ENCODE measurements around the gene SP5. TPM values are rescaled to one million over a fixed set of nuclear protein-coding genes. Genes with fewer than 3 reads are reported as not detected.

SP5 gene
- total RNA-seq, 1 experiment from 2014 or later: 0.98 TPM

DNA sequence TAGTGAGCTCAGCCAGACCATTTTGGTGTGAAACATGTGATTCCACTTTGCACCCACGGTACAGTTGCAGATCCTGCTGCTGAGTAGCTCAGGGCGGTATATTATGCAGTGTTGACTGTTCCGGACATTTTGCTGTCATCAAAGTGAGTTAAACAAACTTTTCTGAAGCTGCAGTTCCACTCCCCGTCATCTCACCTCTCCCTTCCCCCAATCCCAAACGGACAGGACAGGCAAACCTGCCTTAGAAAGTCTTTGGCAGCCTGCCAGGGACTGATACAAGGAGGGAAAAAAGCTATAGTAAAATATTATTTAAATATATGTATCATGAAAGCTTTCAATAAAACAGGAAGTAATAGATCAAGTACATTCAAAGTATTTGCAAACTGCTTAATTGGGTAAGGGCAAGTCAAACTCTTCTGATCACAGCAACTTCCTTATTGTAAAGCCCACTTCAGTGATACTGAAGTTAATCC is 35.5 kb upstream of the SP5 start:
- Histone ChIP-seq H3K9ac (ENCODE audit: low read length) (no peak overlapping the region), H3K79me2 (ENCODE audit: insufficient read depth, low read length) (no peaks in the 10 kb centered on the region), H3K27ac (ENCODE audit: low read depth, low read length) (no peak overlapping the region), H3K4me2 (ENCODE audit: low read length) (no peak overlapping the region), H3K9me2 (ENCODE audit: insufficient read depth) (no peaks in the 10 kb centered on the region), H3K27me3 (ENCODE audit: insufficient read depth, low read length) (no peaks in the 10 kb centered on the region), H3K4me1 (ENCODE audit: control insufficient read depth in 1 of 2, insufficient read depth in 2 of 2, low read length in 2 of 2) (no peaks in the 10 kb centered on the region), H4K20me1 (ENCODE audit: insufficient read depth) (no peaks in the 10 kb centered on the region), H3K36me3 (ENCODE audit: control insufficient read depth in 1 of 2, insufficient read depth in 2 of 2, low read length in 2 of 2) (no peaks in the 10 kb centered on the region), H3K9me3 (ENCODE audit: control insufficient read depth in 1 of 2, insufficient read depth in 1 of 2, low read depth in 1 of 2, low read length in 2 of 2) (no peaks in the 10 kb centered on the region), H2AFZ (ENCODE audit: low read depth, low read length, poor library complexity, severe bottlenecking) (peak overlapping the region; percentile 56), H3K4me3 (replicated peaks in 1 of 2; ENCODE audit: low read depth in 1 of 2, low read length in 2 of 2) (no peak overlapping the region)
- no TSS peak for BruUV-seq (replicated peaks)
- RAD21 ChIA-PET (ENCODE audit: low non-redundant PET in 1 of 2, low total read pairs in 2 of 2, uncharacterized antibody in 2 of 2, unreplicated experiment in 2 of 2): no interaction called here
- intact Hi-C loops (cut with micrococcal nuclease): loop anchor here (10.0 kb wide), 1 partner anchor 65 kb away; no protein-coding TSS in a partner anchor
- DNase-seq (ENCODE audit: low read depth, low spot score): no peak
- POLR2A ChIA-PET: interaction anchor here (1.0 kb wide), 1 partner anchor 10 kb away, joined by 5 read pairs; no protein-coding TSS in a partner anchor
- CTCF ChIA-PET: interaction anchor here (1.2 to 1.4 kb wide), 2 partner anchors 270 to 1458 kb away, joined by 3 read pairs; no protein-coding TSS in a partner anchor
- no peak for ATAC-seq
- TF ChIP-seq CEBPB (IDR thresholded peaks at IDR 0.05; ENCODE audit: low read depth): no peak
- no peak for TF ChIP-seq CBX3 (IDR thresholded peaks at IDR 0.05; ENCODE audit: low read depth)

DNA sequence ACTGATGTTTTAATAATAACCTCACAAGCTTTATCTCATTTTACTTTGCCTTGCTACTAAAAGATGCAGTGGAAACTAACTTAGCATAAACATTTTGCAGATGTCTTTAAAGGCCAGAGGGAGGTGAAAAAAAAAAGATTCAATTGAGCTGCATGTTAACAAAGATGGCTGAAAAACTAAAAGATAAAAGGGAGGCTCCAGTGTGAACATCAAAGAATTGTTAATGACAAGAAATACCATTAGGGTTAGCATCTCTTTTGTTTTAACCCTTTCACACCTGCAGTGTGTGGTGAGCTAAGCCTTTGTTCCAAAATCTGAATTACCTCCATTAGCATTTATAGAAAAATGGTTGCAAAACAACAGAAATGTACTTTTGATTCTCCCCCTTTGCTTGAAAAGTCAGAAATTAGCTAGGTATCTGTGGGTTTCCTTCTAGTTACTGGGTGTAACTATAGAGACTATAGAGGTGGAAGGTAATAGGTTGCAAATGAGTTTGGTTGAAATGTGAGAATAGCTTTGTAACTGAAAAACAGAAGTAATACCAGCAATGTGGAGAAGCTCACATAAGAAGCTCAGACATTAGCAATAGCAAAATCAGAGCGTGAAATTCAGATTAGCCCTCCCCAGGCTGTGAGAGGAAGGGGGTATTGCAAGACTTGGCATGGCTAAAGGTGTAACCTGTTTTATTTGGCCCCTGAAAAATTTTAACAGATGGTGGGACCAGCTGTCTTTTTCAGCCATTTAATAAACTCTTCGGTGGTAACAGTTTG is 34.8 kb upstream of the SP5 start:
- no peaks in the 10 kb centered on the region for H3K27me3 ChIP-seq (ENCODE audit: insufficient read depth, low read length)
- BruUV-seq (replicated peaks): no TSS peak
- no peaks in the 10 kb centered on the region for H3K36me3 ChIP-seq (ENCODE audit: control insufficient read depth in 1 of 2, insufficient read depth in 2 of 2, low read length in 2 of 2)
- H3K79me2 ChIP-seq (ENCODE audit: insufficient read depth, low read length): no peaks in the 10 kb centered on the region
- no peaks in the 10 kb centered on the region for H3K9me3 ChIP-seq (ENCODE audit: control insufficient read depth in 1 of 2, insufficient read depth in 1 of 2, low read depth in 1 of 2, low read length in 2 of 2)
- H4K20me1 ChIP-seq (ENCODE audit: insufficient read depth): no peaks in the 10 kb centered on the region
- H3K4me1 ChIP-seq (ENCODE audit: control insufficient read depth in 1 of 2, insufficient read depth in 2 of 2, low read length in 2 of 2): no peaks in the 10 kb centered on the region
- DNase-seq (ENCODE audit: low read depth, low spot score) (no peak), ATAC-seq (no peak)
- ChIA-PET CTCF (interaction anchor here (1.0 to 1.4 kb wide), 2 partner anchors 24 to 271 kb away, joined by 3 read pairs; no protein-coding TSS in a partner anchor), RAD21 (ENCODE audit: low non-redundant PET in 1 of 2, low total read pairs in 2 of 2, uncharacterized antibody in 2 of 2, unreplicated experiment in 2 of 2) (interaction anchor here in 1 of 2 experiments (0.6 kb wide), 1 partner anchor 213 kb away, joined by 3 read pairs; no protein-coding TSS in a partner anchor), POLR2A (no interaction called here)
- H3K4me2 ChIP-seq (ENCODE audit: low read length): no peak overlapping the region
- TF ChIP-seq RAD21 (IDR thresholded peaks at IDR 0.05; ENCODE audit: low read depth) (no peak), POLR2AphosphoS5 (IDR thresholded peaks at IDR 0.05; ENCODE audit: low read depth, low read length) (no peak), YY1 (IDR thresholded peaks at IDR 0.05; ENCODE audit: extremely low read depth, insufficient replicate concordance, low read depth, low read length) (no peak), ELF1 (IDR thresholded peaks at IDR 0.05; ENCODE audit: borderline replicate concordance, low read depth) (no peak)
- peak overlapping the region; percentile 56 for H2AFZ ChIP-seq (ENCODE audit: low read depth, low read length, poor library complexity, severe bottlenecking)
- intact Hi-C loops (cut with micrococcal nuclease): loop anchor here (10.0 kb wide), 1 partner anchor 64 kb away; no protein-coding TSS in a partner anchor
- no peak overlapping the region for H3K4me3 ChIP-seq (replicated peaks in 1 of 2; ENCODE audit: low read depth in 1 of 2, low read length in 2 of 2)
- no peaks in the 10 kb centered on the region for H3K9me2 ChIP-seq (ENCODE audit: insufficient read depth)
- no peak overlapping the region for H3K27ac ChIP-seq (ENCODE audit: low read depth, low read length)
- H3K9ac ChIP-seq (ENCODE audit: low read length): no peak overlapping the region
